HG03521 (cell line): Measurements from ENCODE around the gene ENPP6.
A peak's percentile ranks its signal among the peaks of the same experiment; 100 is the strongest.

Source experiments
- ATAC-seq: cut with Tn5 transposase; IDR thresholded peaks from one replicate; pipeline ENCODE4 v1.9.1; 2021; ENCODE audit warnings: mild to moderate bottlenecking, moderate library complexity; ENCODE audit not compliant: unreplicated experiment

Gene ENPP6

DNA sequence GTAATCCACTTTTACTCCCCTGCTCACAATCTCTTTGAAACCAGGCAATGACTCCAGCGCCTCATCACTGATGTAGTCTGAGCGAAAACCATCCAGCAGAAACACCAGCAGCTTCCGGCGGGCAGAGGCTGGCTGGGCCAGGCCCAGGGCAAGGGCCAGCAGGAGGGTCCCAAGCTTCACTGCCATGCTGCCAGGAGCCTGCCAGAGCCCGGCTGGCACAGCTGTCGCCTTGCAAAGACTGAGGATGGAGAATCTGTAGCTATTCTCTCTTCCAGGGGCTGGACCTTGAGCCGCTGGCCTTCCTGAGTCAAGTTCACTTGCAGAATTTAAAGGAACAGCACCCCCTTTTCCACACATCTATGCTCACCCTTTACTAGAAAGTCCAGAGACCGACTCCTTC lies at the start of gene ENPP6:
ENPP6 (minus strand) TSS at position 240 of the 400 bp plus-strand sequence; CDS start at position 186, 54 bp downstream.
- ATAC-seq, result no peak

DNA sequence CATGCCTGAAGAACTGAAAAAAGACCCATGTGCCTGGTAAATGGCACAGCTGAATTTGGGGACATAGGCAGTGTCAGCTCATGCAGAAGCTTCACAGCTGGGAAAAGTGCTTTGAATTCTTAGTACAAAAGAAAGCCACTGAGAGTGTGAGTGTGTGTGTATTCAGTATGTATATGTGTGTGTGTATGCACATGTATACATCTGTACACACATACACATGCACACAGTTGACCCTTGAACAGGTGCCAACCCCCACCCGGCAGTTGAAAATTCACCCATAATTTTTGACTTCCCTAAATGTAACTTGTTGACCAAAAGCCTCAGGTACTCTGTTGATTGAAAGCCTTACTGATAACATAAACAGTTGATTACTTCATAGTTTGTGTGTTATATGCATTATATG lies 49.5 kb upstream of the ENPP6 start:
- no peak for ATAC-seq

DNA sequence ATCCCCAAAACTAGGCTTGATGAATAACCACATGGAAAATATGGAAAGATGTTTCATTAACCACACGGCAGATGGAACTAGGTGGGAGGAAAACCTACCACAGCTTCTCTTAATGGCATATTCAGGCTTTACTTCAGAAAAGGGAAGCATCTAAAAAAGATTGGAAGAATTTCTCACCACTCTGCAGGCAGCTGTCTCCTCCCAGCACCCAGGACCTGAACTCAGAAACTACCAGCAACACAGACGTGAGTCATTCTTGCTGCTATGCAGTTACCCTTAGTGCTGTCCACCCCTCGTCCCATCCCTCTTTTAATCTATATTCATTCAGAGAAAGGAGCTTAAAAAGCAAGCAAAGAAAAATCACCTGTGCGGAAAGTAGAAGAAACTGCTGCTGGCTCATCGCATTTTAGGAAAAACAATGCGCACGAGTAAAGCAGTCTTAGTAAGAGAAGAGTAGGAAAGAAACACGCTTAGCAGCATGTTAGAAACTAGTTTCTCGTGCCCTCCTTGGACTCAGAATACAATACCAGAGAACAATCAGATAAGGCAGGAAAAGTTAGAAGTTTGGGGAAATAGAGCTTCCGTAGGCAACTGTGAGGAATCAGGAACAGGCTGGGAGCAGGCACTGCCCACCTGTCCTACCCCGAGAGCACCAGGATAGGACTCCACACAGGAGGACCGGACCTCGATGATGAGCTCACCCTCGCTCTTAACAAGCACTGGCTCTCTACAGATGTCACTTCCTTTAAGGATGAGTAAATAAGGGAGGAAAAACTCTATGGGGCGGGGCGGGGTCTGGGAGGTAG lies 48.1 kb upstream of the ENPP6 start:
- ATAC-seq, result peak; percentile 18

DNA sequence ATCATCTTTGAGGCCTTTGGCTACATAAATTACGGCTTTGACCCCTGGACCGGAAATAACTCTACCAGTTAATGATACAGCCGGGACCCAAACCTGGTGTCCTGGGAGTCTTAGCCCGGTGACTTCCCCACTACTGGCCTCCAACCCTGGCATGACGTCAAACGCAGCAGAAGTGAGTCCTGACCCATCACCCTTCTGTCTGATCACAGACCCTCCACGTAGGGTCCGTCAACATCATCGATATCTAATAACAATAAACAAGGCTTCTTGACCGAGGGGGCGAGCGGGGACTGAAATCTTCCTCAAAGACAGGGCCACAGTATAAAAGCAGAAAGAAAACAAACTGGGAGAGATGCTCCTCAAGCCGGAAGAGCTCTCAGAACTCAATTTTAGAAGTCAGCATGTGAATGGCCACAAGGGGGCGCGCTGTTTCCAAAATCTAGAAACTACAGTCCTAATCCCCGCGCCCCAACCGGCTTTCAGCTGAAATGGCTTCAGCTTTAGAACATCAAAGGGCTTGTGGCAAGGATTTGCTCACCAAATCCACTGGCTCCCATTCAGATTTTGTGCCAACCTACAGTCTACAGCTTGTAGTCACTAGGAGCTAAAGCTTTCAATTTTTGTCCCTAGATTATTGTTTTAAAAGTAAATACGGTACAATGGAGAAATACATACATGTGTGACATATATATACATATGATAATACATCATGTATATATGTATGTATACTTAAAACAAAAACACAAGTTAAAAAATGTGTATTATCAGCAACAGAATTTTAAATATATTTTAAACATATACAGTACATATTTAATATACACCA lies 46.4 kb upstream of the ENPP6 start:
- peak; percentile 21 for ATAC-seq

DNA sequence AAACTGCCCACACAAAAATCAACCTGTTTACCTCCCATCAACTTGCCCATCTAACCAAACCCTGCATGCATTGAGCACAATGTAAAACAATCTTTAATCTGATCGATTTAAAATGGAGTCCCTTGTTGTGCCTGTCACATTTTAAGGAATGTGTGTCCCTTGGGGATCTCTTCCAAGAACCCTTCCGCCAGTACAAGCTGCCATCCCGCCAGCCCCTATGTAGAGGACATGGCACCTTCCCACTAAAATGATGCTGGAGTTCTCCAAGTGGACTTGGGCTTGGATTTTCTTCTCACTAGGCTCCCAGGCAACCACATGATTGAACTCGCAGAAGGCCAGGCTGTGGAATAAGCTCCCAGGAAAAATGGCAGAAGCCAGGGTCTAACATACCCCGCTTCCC lies 45.8 kb upstream of the ENPP6 start:
- ATAC-seq, result no peak

DNA sequence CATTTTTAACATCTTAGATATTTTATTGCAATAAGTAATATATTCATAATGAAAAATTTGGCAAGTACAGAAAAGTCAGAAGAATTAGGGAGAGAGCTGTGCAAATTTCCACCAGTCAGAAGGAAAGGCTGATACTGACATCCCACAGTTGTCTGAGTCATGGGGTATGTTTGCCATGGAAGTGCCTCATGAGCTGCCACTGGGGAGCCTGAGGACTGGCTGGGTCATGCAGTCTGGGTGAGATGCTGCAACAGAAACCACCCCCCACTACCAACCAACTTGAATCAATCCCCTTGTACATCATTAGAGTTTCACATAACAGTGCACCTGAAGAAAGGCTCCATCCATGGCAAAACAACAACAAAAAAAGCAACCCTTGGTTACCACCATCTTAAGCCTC lies 45.2 kb upstream of the ENPP6 start:
- ATAC-seq, result no peak

DNA sequence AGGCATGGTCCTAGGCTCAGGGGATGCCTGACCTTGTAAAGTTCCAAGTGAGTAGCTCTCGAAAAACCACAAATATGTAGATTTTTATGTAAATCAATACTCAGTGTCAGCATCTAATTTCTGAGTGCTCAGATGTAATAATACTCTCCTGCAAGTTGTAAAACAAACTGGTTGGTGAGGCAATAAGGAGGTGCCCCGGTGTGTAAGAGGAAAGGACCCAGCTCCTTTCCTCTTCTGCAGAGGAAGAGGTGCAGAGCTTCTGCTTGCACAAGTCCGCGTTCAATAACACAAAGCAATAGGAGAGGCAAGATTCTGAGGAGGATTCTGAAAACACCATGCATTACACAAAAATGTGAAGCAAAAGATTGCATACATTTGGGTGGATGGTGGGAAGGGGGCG lies 43.6 kb upstream of the ENPP6 start:
- ATAC-seq, result no peak

DNA sequence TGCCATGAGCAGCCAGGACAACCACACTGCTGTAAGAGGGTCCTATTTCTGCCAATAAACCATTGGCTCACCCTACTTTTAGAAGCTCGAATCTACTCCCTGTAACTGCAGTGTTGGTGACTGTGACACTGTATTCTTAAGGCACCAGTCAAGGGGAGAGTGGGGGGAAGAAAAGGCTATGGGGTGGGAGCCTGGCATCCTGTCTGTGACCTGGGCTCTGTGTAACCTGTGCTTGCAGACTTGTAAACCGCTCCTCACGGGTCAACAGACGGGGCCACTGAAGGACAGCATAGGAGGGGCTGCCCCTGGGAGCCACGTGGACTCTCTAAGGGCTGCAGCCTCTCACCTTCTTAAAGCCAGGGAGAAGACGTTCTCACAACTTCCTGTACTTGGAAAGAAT lies 42.2 kb upstream of the ENPP6 start:
- ATAC-seq, result no peak

DNA sequence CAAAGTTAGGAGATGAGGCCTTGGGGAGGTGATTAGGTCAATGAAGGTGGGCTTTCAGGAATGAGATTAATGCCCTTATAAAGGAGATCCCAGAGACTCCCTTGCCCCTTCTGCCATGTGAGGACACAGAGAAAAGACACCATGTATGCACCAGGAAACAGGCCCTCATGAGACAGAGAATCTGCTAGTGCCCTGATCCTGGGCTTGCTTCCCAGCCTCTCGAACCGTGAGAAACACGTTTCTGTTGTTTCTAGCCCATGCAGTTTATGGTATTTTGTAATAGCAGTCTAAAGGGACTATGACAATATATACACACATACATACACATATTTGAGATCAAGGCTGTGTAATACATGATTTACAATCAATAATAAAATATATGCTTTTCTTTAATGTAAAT lies 41.4 kb upstream of the ENPP6 start:
- no peak for ATAC-seq

DNA sequence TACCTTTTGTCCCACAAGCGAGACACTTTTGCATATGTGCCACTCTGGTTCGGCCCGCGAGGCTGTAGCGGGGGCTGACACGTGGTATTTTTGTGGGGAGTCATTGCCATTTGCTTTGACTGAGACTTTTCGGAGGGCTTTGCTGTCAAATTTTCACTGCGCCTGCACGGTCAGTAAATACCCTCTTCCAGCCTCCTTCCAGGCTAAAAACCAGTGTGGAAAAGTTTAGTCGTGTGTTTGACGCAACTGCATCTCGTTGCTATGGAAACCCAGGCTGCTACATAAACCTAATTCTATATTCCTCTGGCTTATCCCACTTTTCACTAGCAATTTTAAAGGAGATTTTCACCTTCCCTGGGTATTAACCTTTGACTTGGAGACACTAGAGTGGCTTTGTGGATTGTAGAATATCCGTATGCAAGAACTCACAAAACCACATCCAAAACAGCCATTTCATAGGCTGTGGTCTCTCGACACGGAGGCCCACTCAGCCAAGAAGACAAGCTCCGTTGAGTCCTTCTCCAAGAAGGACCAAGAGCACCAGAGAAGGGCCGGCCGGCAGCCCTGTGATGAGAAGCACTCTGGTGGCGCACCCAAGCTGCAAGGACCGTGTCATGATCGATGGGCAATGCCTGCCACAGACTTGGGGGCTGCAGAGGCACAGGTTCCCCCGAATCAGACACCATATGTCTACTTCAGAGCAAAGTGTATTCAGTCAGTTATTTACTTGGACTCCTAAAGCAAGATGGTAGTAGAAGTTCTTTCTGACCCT lies 38.4 kb upstream of the ENPP6 start:
- ATAC-seq, result no peak

DNA sequence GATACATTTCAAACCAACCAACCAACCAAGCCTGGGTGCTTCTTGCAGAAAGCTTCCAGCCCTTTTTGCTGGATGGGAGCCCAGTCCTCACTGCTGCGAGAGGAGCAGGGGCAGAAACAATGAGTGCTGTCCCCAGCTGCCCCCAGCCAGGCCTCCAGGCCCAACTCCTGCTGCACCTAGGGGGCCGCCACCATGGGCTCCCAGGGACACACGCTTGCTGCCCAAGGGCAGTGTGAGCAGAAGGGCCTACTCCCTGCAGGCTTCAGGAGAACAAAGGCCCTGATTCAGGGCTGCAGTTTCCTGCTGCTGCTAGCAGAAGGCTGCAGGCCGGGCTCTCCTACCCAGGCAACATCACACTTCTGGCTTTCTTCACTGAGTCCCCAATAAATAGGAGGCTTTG lies 37.7 kb upstream of the ENPP6 start:
- no peak for ATAC-seq

DNA sequence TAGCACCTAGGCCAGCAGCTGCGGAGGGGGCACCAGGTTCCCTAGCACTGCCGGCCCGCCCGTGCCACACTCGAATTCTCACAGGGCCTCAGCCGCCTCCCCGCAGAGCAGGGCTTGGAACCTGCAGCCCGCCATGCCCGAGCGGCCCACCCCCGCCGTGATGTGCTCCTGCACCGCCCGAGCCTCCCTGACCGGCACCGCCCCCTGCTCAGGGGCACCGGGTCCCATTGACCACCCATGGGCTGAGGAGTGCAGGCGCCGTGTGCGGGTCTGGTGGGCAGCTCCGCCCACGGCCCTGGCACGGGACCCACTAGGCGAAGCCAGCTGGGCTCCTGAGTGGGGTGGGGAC lies 35.4 kb upstream of the ENPP6 start:
- ATAC-seq, result no peak

DNA sequence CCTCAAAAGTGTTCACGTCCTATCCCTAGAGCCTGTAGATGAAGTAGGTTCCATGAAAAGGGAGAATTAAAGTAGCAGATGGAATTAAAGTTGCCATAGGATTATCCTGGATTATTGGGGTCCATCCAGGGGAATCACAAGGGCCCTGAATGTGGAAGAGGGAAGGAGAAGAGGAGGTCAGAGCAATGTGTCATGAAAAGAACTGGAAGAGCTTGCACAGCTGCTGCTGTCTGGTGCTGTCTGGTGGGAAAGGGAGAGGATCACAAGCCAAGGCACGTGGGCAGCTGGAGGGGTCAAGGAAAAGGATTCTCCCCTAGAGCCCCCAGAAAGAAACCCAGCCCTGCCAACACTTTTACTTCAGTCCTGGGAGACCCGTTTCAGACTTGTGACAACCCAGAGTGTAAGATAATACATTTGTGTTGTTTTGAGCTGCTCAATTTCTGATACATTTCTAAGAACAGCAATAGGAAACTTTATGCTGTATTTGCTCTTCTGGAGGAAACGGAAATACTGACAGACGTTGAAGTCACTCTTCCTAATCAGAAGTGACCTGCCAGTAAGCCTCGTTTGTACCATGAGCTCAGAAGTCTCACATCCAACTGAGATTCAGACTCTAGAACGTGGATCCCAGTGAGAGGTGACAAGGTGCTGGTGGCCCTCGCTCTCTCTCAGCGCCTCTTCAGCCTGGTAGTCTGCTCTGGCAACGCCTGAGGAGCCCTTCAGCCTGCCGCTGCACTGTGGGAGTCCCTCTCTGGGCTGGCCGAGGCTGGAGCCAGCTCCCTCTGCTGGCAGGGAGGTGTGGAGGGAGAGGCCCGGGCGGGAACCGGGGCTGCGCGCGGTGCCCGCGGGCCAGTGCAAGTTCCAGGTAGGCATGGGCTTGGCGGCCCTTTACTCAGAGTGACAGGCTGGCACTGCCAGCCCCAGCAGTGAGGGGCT lies 34.7 kb upstream of the ENPP6 start:
- no peak for ATAC-seq

DNA sequence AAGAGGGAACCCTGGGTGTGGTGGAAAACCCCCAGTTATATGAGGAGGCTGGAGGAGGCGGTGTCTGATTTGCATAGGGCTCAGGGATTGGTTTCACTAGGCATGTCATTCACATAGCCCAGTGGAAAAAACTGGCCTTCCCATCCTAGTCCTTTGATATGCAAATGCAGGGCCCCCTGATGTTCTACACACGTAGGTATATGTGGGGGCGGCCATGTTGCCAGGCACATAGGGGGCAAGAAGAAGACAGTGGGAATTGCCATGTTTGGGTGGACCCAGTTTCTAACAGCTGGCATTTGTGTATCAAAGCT lies 34.0 kb upstream of the ENPP6 start:
- ATAC-seq, result no peak

DNA sequence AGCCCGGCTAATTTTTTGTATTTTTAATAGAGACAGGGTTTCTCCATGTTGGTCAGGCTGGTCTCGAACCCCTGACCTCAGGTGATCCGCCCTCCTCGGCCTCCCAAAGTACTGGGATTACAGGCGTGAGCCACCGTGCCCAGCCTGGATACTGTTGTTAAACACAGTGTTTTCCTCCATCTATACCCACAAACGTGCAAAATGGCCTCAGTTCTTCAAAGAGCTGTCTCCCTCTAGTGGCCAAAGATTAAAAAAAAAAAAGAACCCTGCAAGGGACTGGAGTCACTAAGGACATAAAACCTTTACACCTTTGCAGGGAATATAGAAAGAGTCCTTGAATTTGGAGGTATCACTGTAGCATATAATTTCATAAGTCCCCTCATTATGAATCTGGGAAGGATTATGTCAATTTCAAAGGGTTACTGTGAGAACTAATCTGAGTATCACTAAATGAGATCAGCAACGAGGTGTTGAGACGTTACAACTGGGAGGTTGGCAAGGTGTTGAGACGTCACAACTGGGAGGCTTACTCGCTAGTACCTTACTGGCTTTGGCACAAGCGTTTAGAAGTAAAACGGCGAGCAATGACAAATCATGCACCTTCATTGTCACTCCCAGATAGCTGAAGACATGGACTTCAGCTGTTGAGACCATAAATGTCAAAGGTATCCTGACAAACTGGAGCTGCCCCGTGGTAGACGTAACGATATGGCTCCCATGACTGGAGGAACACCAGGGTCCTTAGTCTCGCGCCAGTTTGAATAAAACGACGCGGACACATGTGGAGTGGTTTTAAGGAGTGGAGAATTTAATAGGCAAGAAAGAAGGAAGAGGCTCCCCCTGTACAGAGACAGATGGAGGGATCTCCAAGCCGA lies 33.4 kb upstream of the ENPP6 start:
- no peak for ATAC-seq

DNA sequence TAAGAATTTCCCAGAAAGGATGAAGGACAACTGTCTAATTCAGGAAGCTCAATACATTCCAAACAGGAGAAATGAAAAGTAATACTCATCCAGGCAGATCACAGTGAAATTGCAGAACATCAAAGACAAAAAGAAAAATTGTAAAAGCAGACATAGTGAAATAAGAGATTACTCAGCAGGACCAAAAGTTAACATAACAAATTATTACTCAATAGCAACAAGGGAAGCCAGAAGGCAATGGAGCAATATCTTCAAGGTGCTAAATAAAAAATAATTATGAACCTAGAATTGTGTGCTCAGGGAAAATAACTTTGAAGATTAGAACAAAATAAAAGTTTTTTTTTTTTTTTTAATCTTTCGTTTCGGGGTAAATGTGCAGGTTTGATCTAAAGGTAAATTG lies 30.5 kb upstream of the ENPP6 start:
- ATAC-seq, result no peak

DNA sequence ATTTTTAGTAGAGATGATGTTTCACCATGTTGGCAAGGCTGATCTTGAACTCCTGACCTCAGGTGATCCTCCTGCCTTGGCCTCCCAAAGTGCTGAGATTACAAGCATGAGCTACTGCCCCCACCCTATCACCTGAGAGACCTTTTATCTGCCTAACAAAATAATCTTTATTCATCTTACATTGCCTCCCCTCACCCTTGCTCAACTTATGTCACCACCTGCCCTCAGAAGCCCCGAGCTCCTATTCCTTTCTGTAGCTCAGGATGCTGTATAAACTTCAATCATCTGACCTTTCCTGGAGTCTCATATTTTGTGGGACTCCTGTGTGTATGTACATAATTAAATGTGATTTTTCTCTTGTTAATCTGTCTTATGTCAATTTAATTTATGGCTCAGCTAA lies 29.7 kb upstream of the ENPP6 start:
- no peak for ATAC-seq

DNA sequence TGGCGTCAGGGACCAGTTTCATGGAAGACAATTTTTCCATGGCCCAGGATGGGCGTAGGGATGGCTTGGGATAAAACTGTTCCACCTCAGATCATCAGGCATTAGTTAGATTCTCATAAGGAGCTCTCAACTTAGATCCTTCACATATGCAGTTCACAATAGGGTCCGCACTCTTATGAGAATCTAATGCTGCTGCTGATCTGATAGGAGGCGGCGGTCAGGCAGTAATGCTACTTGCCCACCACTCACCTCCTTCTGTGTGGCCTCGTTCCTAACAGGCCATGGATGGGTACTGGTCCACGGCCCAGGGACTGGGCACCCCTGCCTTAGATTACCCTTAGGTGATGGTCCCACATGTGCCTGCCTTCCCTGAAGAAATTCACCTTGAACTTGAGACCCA lies 28.8 kb upstream of the ENPP6 start:
- ATAC-seq, result no peak

DNA sequence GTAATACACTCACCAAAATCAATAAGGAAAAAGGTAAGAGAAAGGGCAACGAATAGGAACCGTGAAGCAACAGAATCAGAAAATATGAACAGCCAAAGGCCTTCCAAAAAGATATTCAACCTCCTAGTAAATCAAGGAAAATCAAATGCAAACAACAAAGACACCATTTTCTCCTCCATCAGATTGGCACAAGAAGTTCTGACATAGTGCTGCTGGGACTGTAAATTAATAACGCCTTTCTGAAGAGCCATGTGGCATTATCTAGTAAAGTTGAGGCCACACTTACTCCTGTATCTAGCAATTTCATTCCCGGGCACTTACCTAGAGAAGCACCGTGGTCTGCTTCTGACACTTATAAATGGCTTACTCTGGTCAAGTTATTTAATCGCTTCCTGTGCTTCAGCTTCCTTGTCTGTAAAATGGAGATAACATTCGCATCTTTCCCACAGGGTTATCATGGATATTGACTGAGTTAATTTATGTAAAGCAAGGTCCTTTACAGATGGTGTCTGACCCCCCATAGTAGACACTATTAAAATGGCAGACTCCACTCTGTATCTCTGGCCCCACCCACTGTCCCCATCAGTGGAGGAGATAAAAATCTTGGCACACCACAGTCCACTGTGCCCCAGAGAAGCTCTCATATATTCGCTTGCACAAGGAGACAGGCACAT lies 20.5 kb upstream of the ENPP6 start:
- no peak for ATAC-seq
